ENCODE results near the gene DECR2. TPM values are rescaled to one million over a fixed set of nuclear protein-coding genes. Genes with fewer than 3 reads are reported as not detected.
A peak's percentile ranks its signal among the peaks of the same experiment; 100 is the strongest.

The DECR2 gene
- total and polyA plus RNA-seq, 9 of the 15 experiments (the other 6 are each of a cell fraction or from before 2014, with no cell fraction given): 1.0 to 31.9 (median 10.3) TPM

- BruUV-seq (replicated peaks): no TSS peak
- Histone ChIP-seq H3K79me2 (ENCODE audit: control insufficient read depth, insufficient read depth, low read length) (no peaks in the 10 kb centered on the region), H3K27ac (ENCODE audit: extremely low read depth, low read depth, low read length) (no peak overlapping the region), H3K4me1 (replicated peaks in 1 of 2; ENCODE audit: control insufficient read depth in 2 of 2, insufficient read depth in 2 of 2, low read length in 2 of 2) (peaks cover 0 to 32% of the 10 kb centered on the region in 2 experiments; a peak in 2 of 5 replicates), H2AFZ (ENCODE audit: low read depth, low read length) (no peak overlapping the region), H3K4me3 (no peak overlapping the region), H3K9me1 (ENCODE audit: control insufficient read depth, insufficient read depth, low read length) (no peaks in the 10 kb centered on the region), H4K20me1 (replicated peaks; ENCODE audit: control insufficient read depth, insufficient read depth, low read length) (no peaks in the 10 kb centered on the region), H3K36me3 (ENCODE audit: control insufficient read depth, insufficient read depth, low read length) (peaks cover 8% of the 10 kb centered on the region; the same call in 1 of the 3 replicates), H3K27me3 (ENCODE audit: control insufficient read depth in 2 of 2, insufficient read depth in 2 of 2, low read length in 2 of 2) (no peaks in the 10 kb centered on the region), H3K9ac (ENCODE audit: insufficient read depth in 1 of 2, low read depth in 2 of 2, low read length in 2 of 2) (peak overlapping the region in 1 of 2 experiments; percentile 24; a peak in 2 of 4 replicates), H3K4me2 (ENCODE audit: insufficient read depth, low read length) (no peak overlapping the region), H3K9me3 (replicated peaks; ENCODE audit: control insufficient read depth, insufficient read depth, low read depth, low read length) (no peaks in the 10 kb centered on the region)
- ChIA-PET POLR2A (interaction anchor here (1.1 to 2.7 kb wide), 2 partner anchors 10 to 13 kb away, joined by 3 to 13 read pairs; partner anchors contain the start of genes DECR2 and RAB11FIP3), CTCF (ENCODE audit: low intra/inter-chr PET ratio) (no interaction called here)
- FAIRE-seq (no peak), ATAC-seq (no peak), DNase-seq (ENCODE audit: extremely low read depth in 1 of 4, low spot score in 3 of 4) (peak in 1 of 4 experiments; percentile 4)
- in situ Hi-C loops (cut with MboI): no loop called here
- 67% methylated on average over 21 of the region's 21 CpGs for WGBS (ENCODE audit: insufficient coverage, low coverage, missing lambda C conversion rate)
- intact Hi-C loops (cut with micrococcal nuclease): no loop called here
- TF ChIP-seq ZNF717 (CRISPR knock-in tag; IDR thresholded peaks at IDR 0.05) (no peak), XRCC3 (IDR thresholded peaks at IDR 0.05) (no peak), ZNF589 (CRISPR knock-in tag; IDR thresholded peaks at IDR 0.05; ENCODE audit: low read depth) (no peak), SREBF1 (IDR thresholded peaks at IDR 0.05; ENCODE audit: borderline replicate concordance, low read depth, low read length) (no peak), ZNF174 (CRISPR knock-in tag; IDR thresholded peaks at IDR 0.05) (no peak), ZNF263 (CRISPR knock-in tag; IDR thresholded peaks at IDR 0.05; ENCODE audit: borderline replicate concordance) (no peak), HDGF (IDR thresholded peaks at IDR 0.05) (no peak), ZNF347 (CRISPR knock-in tag; IDR thresholded peaks at IDR 0.05; ENCODE audit: low read depth) (no peak), IRF9 (tag; IDR thresholded peaks at IDR 0.05) (no peak), ZNF316 (IDR thresholded peaks at IDR 0.05) (peak; percentile 93), CHD4 (IDR thresholded peaks at IDR 0.05; ENCODE audit: insufficient read depth, insufficient replicate concordance, low read depth, low read length, poor library complexity, severe bottlenecking) (no peak), ARID3A (IDR thresholded peaks at IDR 0.05; ENCODE audit: borderline replicate concordance, low read depth, low read length) (no peak), RREB1 (CRISPR knock-in tag; IDR thresholded peaks at IDR 0.05) (no peak), GATAD2A (IDR thresholded peaks at IDR 0.05) (no peak)
These were observed 12.9 kb downstream of the DECR2 start for GRCh38 chr16:414395-415169.

Measured in K562 (cell line).